Stimulated activated CD4-positive, alpha-beta T cell treated with anti-CD3 and anti-CD28 coated beads, Interleukin-4, amount 100 ng/mL, for 1 hour (primary cell): ENCODE results near the gene WNK2.

ENCODE experiments used
- DNase-seq: peaks from one replicate; pipeline ENCODE4 v3.0.0-alpha.2; 2020

The WNK2 gene

DNA sequence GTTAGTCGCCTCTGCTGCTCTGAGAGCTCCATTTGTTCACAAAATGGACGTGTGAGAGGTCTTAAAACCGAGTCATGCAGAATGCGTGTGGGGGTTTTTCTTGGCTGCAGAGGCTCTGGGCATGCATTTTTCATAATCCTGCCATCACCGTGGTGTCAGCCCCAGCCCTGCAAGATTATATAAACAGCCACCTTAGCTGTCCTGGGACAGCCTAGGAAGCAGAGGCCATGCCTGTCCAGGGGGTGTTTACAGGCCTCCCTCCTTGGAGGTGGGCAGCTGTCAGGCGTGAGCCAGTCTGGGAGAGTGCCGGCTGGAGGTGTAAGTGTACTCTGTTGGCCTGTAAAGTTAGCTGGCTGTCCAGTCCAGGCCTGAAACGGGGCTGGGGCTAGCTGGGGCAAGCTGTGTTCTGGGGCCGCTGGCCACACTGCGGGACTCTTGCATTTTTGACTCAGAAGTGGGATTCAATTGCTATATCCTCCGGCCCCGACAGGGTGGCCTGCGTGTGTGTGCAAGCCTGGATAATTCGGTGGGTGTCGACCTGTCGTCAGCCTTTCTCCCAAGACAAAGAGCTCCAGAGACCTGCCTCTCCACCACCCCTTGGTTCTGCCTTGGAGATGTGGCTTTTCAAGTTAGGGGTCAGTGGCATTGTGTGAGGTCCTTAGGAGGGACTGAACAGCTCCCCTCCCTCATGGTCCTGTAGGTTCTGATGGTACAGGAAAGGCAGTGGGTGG is 2.4 kb downstream of the WNK2 start:
- DNase-seq = no peak

DNA sequence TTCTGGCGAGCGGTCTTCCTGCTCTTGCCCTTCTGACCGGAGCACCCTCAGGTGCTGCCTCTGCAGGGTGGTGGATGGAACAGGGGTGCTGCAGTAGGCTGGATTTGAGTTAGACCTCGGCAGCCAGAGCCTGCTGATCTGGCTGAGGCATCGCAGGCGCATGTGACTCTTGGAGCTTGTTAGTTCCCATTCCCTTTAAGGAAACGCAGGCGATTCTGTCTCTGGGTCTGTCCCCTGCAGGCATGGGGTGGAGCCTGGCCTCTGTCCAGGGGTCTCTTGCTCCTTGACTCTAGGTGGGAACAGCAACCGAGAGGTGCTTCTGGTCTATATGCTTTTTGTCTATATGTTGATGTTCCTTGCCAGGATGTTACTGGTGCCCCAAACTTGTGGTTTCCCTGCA is 3.1 kb downstream of the WNK2 start:
- DNase-seq = no peak

DNA sequence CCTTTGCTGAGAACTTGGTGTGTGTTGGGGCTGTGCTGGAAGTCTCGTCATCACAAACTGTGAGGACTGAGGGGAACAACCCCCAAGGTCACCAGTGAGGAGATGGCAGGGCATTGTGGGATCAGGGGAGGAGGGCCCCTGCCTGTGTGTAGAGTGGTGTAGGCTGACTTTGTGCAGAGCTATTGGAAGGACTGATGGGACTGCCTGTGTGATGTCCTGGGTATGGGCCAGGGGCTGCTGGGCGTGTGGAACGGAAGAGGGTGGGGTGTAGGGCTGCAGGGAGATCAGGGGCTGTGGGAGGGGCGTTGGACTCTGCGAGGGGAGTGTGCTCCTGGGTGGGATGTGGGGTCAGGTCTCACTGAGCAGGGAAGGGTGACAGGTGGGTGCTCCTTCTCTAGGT is 3.6 kb downstream of the WNK2 start:
- DNase-seq = no peak

DNA sequence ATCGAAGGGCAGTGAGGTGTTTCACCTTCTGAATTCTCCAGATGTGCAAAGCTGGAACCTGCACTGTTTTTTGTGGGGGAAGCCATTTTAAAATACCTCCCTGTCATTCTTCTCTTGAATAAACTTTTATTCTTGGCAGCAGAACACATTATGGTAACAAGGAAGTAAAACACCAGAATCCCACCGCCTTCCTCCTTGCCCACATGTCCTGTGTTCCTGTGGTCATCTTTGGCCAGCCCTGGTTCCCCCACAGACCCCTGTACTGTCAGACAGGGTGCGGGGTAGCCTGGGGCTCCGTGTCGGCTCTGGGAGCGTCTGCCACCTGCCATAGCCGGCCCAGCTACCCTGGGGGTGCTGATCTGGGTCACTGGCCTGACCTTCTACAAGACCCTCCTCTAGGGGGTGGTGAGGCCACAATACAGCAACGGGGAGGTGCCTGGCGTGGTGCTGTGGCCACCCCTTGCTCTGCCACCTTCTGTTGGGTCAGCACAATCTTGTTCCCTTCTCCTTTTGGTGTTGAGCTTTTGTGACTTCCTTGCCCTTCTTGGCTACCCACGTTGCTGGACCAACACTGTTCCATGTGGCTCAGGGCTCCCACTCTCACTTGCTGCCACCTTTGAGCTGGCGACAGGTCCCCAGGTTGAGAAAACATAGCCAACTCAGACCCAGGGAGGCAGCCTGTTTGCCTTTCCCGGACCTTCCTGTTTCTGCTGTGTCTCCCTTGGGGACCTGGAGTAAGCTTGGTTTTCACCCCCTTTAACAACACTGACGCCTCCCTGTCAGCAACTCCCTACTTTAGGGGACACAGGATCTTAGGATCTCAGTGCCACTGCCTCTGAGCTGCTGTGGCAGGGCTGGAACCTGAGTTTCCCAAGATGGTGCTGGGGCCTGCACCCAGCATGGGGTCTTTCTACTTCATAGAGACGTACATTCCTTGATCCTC is 4.8 kb downstream of the WNK2 start:
- no peak for DNase-seq

DNA sequence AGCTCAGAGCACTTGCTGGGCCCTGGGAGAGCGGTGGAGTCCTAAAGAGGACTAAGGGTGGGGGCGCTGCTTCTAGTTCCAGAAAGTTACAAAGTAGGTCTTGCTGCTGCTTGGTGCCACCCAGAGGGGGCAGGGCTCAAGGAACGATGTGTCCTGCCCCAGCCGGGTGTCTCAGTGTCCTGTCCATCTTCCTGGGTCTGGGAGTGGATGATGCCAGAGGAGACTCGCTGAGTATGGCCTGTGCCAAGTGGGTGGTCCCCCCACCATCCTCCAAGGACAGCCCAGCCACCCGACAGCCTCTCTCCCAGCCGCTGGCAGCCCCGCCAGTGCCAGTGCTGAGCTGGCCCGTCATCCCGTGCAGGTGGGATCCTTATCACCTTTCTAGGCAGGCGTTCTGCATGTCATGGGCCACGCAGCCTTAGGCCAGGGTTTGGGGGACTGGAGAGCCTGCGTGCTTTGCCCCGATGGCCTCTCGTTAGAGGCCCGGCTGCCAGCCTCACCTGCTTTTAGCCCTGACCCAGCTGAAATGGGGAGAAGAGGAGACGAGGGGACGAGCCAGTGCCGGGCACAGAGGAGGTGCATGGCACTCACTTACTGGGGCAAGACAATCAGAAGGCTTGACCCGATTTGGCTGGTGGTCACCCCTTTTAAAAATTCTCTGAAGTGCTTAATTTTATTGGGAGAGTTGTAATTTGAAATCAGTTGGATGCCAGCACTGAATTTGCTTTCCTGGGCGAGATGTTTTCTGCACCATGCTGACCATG is 5.6 kb downstream of the WNK2 start:
- no peak for DNase-seq

DNA sequence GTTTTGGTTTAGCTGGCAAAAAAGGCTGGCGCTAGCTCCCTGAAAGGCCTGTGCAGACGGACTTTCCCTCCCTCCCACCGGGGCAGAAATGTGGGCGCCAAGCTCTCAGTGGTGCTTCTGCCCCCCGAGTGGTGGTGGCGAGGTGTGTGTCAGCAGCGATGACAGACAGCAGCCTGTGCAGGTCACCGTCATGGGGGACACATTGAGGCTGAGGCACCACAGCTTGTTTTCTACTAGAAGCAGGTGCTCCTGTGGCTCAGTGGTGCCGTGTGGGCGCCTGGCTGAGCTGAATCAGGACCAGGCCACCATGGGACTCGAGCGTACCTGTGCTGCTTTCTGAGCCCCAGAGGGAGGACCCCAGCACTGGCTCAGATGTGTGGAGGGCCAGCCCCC is 6.2 kb downstream of the WNK2 start:
- DNase-seq = no peak

DNA sequence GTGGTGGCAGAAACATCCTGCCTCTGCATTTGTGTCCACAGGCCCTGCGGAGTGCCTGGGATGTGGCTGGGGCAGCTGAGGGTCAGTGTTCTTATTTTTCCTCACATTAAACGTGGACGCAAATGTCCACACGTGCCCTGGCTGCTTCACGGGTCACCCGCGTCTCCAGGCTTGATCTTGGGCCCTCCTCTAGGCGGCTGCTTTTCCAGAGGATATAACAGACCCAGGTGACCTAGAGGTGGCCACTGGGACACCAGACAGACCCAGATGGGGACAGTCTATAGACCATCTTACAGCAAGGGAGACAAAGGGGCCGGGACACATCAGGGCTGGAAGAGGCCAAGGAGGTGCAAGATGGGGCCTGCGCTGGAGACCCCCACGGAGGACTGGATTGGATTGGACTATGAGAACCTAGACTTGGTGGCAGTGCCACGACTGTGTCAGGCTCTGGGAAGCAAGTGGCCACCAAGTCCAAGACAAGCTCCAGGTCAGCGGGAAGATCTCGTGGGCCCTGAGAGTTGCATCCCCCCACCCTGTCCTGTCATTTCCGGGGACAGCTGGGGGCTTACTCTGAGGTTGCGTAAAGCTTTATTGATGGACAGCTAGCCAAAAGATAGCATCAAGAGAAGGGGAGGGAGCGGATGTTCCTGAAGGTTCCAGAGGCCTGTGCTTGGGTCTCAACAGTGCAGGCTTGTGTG is 6.9 kb downstream of the WNK2 start:
- no peak for DNase-seq

DNA sequence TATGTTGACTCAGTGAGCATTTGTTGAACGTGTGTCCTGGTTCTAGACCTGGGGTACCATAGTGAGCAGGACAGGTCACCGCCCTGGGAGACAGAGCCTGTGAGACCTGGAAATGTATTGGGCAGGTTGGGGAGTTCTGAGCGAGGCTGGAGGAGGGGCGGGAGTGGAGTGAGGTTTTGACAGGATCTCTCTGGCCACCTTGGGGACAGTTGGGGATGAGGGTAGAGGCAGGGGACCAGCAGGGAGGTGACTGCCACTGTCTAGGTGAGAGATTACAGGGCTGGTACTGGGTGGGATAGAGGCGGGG is 7.4 kb downstream of the WNK2 start:
- DNase-seq = no peak

DNA sequence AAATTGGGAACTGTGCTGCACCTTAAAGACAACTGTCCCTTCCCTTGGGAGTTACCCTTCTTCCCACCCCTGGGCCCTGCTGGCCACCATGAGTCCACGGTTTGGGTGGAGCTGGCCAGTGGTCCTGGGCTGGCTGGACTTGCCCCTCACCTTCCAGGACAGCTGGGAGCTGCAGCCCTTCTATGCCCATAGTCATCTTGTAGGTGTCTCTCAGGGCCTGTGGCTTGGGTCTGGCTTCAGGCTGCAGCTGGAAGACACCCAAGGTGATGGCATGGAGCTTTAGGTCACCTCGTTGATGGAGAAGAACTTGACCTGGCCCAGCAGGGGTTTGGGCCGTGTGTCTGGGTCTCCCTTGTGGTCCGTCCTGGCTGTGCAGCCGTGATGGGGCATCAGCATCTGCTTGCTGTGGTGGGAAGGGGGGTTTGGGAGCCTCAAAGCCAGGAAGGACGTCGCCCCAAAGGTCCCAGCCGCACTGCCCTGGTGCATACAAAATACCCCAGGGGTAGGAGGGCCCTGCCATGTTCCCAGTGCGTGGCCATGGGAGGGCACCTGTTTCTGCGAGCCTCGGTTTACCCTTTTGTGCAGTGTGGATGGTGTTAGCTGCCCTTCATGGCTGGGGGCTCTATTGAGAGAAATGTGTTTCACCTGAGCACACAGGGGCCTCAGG is 8.9 kb downstream of the WNK2 start:
- DNase-seq = no peak

DNA sequence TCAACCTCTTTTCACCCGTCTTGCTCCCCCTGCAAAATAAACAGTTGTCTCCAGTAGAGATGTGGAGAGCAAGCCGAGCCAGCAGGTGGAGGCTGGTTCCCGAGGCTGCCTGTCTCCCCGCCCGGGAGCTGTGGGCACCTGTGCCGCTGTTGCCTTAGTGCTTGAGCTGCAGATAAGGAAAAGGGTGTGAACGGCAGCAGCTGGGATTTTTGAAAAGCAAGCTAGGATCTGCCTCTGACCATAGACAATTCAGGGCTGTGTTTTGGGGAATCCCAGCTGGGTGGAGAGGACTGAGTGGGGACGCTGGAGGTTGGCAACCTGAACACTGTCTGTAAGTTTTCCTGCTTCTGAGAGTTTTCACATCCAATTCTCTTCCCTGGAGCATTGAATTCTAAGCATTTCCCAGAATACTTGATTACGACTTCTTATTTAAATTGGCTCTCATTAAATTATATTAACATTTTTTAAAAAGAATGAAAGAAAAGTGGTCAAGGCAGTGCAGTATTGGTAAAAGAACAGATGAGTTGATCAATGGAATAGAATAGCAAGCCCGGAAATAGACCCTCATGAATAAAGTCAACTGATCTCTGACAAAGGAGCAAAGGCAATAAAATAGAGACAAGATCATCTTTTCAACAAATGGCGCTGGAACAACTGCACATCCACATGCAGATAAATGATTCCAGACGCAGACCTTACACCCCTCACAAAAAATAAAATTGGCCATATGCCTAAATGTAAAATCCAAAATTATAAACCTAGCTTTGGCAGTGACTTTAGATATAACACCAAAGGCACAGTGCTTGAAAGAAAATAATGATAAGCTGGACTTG is 9.7 kb downstream of the WNK2 start:
- no peak for DNase-seq

DNA sequence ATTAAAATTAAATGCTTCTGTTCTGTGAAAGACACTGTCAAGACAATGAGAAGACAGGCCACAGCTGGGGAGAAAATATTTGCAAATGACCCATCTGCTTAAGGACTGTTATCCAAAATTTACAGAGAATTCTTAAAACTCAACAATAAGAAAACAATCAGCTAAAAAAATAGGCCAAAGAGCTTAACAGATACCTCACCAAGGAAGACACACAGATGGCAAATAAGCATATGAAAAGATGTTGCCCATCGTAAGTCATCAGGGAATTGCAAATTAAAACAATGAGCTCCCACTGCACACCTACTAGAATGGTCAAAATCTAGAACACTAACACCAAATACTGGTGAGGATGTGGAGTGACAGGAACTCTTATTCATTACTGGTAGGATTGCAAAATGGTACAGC is 10.3 kb downstream of the WNK2 start:
- DNase-seq = no peak

DNA sequence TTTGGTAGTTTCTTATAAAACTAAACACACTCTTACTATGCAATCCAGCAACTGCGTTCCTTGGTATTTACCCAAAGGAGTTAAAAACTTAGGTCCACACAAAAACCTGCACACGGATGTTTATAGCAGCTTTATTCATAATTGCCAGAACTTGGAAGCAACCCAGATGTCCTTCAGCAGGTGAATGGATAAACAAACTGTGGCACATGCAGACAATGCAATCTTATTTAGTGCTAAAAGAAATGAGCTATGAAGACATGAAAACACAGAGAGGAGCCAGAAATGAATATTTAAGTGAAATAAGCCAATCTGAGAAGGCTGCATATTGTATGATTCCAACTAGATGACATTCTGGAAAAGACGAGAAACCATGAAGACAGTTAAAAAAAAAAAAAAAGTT is 10.7 kb downstream of the WNK2 start:
- no peak for DNase-seq

DNA sequence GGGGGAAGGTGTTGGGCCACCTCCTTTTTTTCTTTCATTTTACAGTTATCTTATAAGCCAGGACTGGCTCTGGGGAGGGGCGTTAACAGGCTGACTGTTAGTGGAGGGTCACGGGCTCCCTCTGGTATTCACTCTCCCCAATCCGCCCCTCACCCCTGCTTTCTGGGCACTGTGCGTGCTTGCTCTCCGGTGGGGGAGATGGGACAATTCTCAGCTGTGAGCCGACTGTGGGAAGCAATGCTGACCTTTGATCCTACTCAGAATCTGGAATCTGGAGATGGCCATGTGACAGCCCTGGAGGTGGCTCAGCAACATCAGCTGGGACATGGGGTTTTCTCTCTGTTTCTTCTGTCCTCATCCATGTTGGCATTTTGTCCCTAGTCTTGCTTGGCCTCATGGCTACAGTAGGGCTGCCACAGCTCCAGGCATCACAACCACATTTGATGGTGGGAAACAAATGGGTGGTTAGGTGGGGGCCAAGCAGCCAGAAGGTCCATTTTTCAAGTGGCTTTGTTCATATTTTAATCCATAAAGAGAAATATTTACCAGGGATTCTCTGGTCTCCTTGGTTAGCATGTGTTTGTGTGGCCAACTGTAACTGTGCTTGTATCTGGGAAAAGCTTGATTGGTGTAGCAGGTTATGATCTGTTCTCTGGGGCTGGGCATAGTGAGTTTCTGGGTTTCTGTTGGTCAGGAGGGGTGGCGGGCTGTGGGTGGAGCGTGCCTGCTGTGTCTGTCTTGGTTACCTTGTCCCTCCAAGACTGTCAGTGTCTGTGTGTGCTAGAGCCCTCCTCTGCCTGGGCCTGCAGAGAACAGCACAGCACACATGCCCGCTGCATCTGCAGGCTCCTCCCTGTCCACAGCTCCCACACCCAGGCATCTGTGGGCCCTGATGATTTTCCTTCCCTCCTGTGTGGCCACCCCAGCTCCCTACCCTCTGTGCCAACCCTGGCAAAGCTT is 12.4 kb downstream of the WNK2 start:
- DNase-seq = no peak

DNA sequence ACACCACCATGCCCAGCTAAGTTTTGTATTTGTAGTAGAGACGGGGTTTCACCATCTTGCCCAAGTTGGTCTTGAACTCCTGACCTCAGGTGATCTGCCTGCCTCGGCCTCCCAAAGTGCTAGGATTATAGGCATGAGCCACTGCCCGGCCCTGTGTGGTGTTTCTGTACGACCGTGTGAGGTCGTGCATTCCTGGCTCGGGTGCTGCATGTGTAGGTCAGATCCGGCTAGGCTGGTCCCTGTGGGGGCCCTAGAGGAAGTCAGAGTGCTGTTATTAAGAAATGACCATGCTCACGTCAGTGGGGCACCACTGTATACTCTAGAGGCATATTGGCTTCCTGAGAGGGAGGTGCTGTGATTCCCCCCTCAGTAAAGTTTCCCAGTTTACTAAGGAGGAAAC is 13.7 kb downstream of the WNK2 start:
- no peak for DNase-seq

DNA sequence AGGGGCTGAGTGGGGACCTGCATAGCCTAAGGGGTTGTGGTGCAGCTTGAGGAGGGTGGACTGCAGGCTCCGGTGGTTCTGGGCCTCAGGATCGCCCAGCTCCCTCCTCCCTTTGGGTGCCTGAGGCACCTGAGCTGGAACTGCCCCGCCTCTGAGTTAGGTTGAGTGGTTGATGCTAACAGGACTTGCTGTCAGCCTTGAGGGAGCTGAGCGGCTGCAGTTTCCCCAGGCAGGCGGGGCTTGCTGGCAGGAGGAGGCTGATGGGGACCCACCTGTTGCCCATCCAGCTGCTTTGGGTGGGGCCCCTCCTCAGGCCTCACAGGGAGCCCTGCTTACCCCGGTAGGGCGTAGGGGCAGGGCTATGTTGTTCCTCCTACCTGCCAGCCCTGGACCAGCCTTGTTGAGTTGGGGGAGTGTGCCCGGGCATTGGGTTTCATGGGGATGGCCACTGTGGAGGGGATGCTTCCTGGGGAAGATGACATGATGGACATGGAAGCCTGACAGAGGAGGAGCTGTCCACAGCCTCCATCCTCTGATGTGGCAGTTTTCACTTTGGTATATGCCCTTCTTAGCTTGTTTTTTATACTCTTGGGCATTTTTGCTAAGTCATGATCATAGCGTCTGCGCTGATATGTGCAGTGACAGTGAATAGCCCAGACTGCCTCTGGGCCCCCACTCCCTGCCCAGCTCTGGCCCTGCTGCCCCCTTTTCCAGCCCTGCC is 14.3 kb downstream of the WNK2 start:
- DNase-seq = no peak

DNA sequence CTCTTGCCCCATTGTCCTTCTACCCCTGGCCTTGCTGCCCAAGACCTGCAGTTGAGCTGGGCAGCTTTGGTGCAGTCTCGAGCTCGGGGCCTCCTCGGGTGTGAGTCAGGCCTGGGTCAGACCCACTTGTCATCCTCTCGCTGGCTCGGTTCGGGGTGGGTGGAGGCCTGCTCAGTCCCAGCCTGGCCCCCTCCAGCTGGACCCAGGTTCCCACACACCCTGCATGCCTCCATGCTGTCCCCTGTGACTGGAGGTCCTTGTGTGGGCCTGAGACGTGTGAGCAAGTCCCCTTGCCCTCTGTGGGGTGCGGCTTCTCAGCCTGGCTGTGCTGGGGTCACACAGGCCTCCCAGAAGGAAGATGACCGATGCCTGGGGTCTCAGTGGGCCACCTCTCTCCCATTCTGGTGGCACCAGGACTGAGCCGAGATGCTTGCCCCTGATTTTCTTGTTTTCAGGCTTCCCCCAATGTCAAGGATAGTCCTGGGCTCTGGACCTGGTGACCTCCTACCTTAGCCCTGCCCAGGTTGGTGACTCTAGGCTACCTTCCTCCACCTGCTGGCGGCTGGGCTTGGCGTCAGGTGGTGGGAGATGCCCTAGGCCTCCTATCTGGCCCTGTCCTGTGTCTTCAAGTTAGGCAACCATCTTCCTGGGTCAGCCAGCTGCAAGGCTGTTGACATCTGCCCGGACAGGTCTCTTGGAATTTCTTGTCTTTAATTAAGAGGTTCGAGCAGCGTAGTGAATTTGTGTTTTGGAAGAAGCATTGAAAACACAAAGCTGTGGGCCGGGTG is 15.1 kb downstream of the WNK2 start:
- no peak for DNase-seq

DNA sequence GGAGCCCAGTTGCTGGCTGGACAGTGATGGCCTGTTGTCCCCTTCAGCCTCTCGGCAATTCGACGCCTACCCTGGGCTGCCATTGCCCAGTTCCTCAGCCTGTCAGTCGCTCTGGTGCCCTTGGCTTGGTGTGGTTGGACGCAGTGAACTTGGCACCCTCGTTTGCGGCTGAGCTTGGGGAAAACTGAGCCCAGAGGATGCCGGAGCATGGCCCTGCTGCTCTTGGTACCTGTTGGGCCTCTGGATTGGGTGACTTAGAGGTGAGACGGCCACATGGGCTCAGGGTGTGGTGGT is 16.5 kb downstream of the WNK2 start:
- DNase-seq = no peak

DNA sequence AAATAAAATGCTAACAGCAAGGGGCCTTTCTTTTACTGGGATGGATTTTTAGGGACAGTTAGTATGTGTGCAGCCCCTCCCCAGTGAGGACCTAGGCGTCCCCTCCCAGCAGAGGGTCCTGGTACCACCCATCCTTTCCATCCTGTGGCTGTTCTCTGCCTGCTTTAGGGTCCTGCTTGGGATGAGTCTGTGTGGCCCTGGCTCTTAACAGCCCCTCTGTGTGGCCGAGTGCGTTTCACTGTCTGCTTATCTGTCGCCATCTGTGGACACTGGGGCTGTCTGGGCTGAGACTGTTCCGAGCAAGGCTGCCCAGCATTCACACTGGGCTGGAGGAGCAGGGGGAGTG is 17.0 kb downstream of the WNK2 start:
- no peak for DNase-seq

DNA sequence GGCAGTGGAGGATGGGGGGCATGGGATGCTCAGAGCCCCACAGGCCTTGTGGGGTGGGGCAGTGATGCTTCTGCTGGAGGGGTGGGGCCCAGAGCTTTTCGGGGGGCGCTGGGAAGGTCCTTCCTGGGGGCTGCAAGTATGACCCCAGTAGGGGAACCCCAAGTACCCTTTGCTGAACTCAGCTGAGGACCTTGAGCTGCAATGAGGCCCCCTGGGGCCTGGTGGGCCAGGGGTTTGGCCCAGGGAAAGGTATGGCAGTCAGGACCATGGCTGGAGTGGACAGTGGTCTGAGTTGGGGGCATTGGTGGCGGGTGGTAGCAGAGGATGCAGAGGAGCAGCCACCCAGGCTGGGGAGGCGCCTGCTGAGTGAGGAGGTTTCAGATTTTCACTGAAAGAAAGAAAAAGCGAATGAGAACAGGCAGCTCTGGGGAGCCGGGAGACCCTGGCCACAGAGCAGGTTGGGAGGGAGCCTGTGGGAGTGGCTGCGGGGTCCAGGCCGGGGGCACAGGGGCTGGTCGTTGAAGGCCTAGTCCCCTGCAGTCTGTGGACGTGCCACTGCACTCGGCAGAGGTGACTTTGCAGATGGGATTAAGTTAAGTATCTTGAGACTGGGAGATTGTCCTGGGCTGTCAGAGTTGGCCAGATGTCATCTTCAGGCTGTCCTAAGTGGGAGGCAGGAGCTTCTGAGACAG is 19.2 kb downstream of the WNK2 start:
- DNase-seq = no peak
